Endothelial cell of umbilical vein (primary cell): ENCODE results near the gene KXD1. TPM values are rescaled to one million over a fixed set of nuclear protein-coding genes. Genes with fewer than 3 reads are reported as not detected.

ENCODE experiments used
- BruUV-seq: library from RNA; stranded (reverse); fragments of 400-500 nt; replicated peaks from 2 replicates; lab custom pipeline; 2021; lab: Mats Ljungman, UMichigan
- CTCF ChIA-PET: fragments of 300-600, 350-600 bp; sonication (Branson Sonifier 250); formaldehyde crosslinking; loops from one replicate; lab custom pipeline; 2021; ENCODE audit warnings: antibody characterized with exemption, inconsistent platforms; lab: Charles Lee
- POLR2A ChIA-PET: fragments of 300-600, 350-600 bp; sonication (Branson Sonifier 250); formaldehyde crosslinking; loops from one replicate; lab custom pipeline; 2021; ENCODE audit warnings: antibody characterized with exemption, inconsistent platforms; lab: Charles Lee
- DNase-seq: peaks from one replicate; pipeline ENCODE4 v3.0.0-alpha.2; 2011; ENCODE audit warnings: low read depth, low spot score
- FAIRE-seq: peaks from 2 replicates; lab custom pipeline; 2011; peaks lifted over from hg19 to GRCh38; lab: Jason Lieb, UNC
- H2AFZ ChIP-seq: 2 replicates; pipeline ENCODE4 v1.6.0; 2012; ENCODE audit warnings: low read depth, low read length, control low read depth, inconsistent platforms
- H3K27ac ChIP-seq: 2 replicates; pipeline ENCODE4 v1.5.1; 2011; ENCODE audit warnings: low read depth, mild to moderate bottlenecking, control low read depth, low read length, moderate library complexity; ENCODE audit not compliant: insufficient read depth
- H3K27me3 ChIP-seq, 2 experiments: 2 replicates each; pipeline versions ENCODE4 v1.6.0 to v1.6.1; 2011; ENCODE audit warnings: low read length in 2 of 2, mixed read lengths in 1 of 2; ENCODE audit not compliant: control insufficient read depth in 2 of 2, insufficient read depth in 2 of 2
- H3K36me3 ChIP-seq, 2 experiments: 2 replicates in 1 of 2; 3 replicates in 1 of 2; pipeline ENCODE4 v1.5.1; 2011; ENCODE audit warnings: low read length in 2 of 2, mild to moderate bottlenecking in 1 of 2, moderate library complexity in 1 of 2; ENCODE audit not compliant: control insufficient read depth in 2 of 2, insufficient read depth in 2 of 2; ENCODE audit errors: extremely low read depth in 1 of 2
- H3K4me1 ChIP-seq: 3 replicates; pipeline ENCODE4 v1.5.1; 2011; ENCODE audit warnings: mild to moderate bottlenecking, low read length; ENCODE audit not compliant: control insufficient read depth, insufficient read depth; ENCODE audit errors: extremely low read depth
- H3K4me2 ChIP-seq: 2 replicates; pipeline ENCODE4 v1.6.1; 2011; ENCODE audit warnings: low read length, control low read depth, mixed read lengths; ENCODE audit not compliant: insufficient read depth
- H3K4me3 ChIP-seq, 3 experiments: fragments of 200-600 bp in 1 of 3; sonication (generic), shearing (Covaris generic) in 1 of 3; replicated peaks in 1 of 3; 2 replicates each; pipeline ENCODE4 v1.5.1; 2011 to 2016; ENCODE audit warnings: control low read depth in 3 of 3, low read length in 3 of 3, mild to moderate bottlenecking in 2 of 3, inconsistent platforms in 1 of 3, low read depth in 1 of 3, moderate library complexity in 1 of 3; ENCODE audit not compliant: insufficient read depth in 1 of 3
- H3K79me2 ChIP-seq: 2 replicates; pipeline ENCODE4 v1.6.0; 2012; ENCODE audit warnings: low read length, inconsistent platforms; ENCODE audit not compliant: control insufficient read depth, insufficient read depth
- H3K9ac ChIP-seq: replicated peaks from 2 replicates; pipeline ENCODE3; 2011; ENCODE audit warnings: low read length, control low read depth; ENCODE audit not compliant: insufficient read depth; ENCODE audit errors: extremely low read depth
- H3K9me1 ChIP-seq: replicated peaks from 3 replicates; pipeline ENCODE4 v1.6.0; 2011; ENCODE audit warnings: mild to moderate bottlenecking, low read length; ENCODE audit not compliant: control insufficient read depth, insufficient read depth; ENCODE audit errors: extremely low read depth
- H3K9me3 ChIP-seq: replicated peaks from 2 replicates; pipeline ENCODE4 v1.5.1; 2012; ENCODE audit warnings: low read length, inconsistent platforms; ENCODE audit not compliant: control insufficient read depth, insufficient read depth
- H4K20me1 ChIP-seq: replicated peaks from 2 replicates; pipeline ENCODE3; 2011; ENCODE audit warnings: mild to moderate bottlenecking, low read length; ENCODE audit not compliant: control insufficient read depth, insufficient read depth; ENCODE audit errors: extremely low read depth
- EZH2 ChIP-seq: IDR thresholded peaks from 2 replicates; pipeline ENCODE4 v1.6.1; 2012; ENCODE audit warnings: borderline replicate concordance, low read depth, mild to moderate bottlenecking, moderate library complexity, low read length, inconsistent platforms; ENCODE audit not compliant: severe bottlenecking
- FOS ChIP-seq: IDR thresholded peaks from 2 replicates; pipeline ENCODE4 v1.6.1; 2011; ENCODE audit warnings: mild to moderate bottlenecking, low read length, moderate library complexity, borderline replicate concordance; ENCODE audit not compliant: insufficient read depth
- GATA2 ChIP-seq: IDR thresholded peaks from 2 replicates; pipeline ENCODE4 v1.7.0; 2011; ENCODE audit warnings: low read depth, mild to moderate bottlenecking, moderate library complexity, mixed read lengths, low read length; ENCODE audit not compliant: insufficient read length, insufficient read depth
- JUN ChIP-seq: IDR thresholded peaks from 2 replicates; pipeline ENCODE4 v1.6.1; 2011; ENCODE audit warnings: borderline replicate concordance, low read depth; ENCODE audit not compliant: insufficient read length, insufficient read depth
- MAX ChIP-seq: IDR thresholded peaks from 2 replicates; pipeline ENCODE4 v1.6.1; 2011; ENCODE audit not compliant: insufficient read depth, insufficient read length
- MYC ChIP-seq: IDR thresholded peaks from one replicate; pipeline ENCODE4 v1.6.1; 2011; ENCODE audit warnings: mild to moderate bottlenecking, low read depth, low read length
- POLR2A ChIP-seq: IDR thresholded peaks from 2 replicates; pipeline ENCODE4 v1.6.1; 2012; ENCODE audit warnings: low read depth, mild to moderate bottlenecking, control low read depth, low read length
- POLR2AphosphoS5 ChIP-seq: IDR thresholded peaks from 2 replicates; pipeline ENCODE4 v1.6.1; 2012; ENCODE audit warnings: low read depth, mild to moderate bottlenecking, control low read depth, low read length, moderate library complexity; ENCODE audit not compliant: insufficient read depth
- dilution Hi-C: fragments of 300-500 bp; cut with MboI; formaldehyde crosslinking; loops from one replicate; pipeline ENCODE4 v1.15.0; 2019; ENCODE audit warnings: low sequenced_read_pairs; ENCODE audit not compliant: extremely low pct_ligation_motif_present
- intact Hi-C: fragments of 100-400 bp; cut with micrococcal nuclease; formaldehyde crosslinking; loops from one replicate; pipeline ENCODE4 v1.10.0; 2022
- polyA plus RNA-seq, 4 experiments: library from polyadenylated mRNA; depleted of rRNA in 3 of 4; stranded (reverse) in 3 of 4; unstranded in 1 of 4; fragments of >200 nt; gene quantifications; 2 replicates each; pipeline versions ENCODE4 v1.2.1 to v1.2.3, GENCODE V29; 2011 to 2012; ENCODE audit warnings: missing spikeins in 1 of 4
- total RNA-seq: library from RNA; stranded (reverse); gene quantifications from 2 replicates; pipeline ENCODE4 v1.2.3, GENCODE V29; 2021
- TF ChIP-seq, protein P1 (sequence below), 2 donors: IDR thresholded peaks; 1 replicate in 1 of 2; 2 replicates in 1 of 2; pipeline ENCODE4 v1.5.1; 2011; ENCODE audit warnings: low read length in 2 of 2, mild to moderate bottlenecking in 2 of 2, moderate library complexity in 2 of 2, control low read depth in 1 of 2, inconsistent platforms in 1 of 2, low read depth in 1 of 2; ENCODE audit not compliant: insufficient read depth in 1 of 2; ENCODE audit errors: extremely low read depth in 1 of 2

KXD1 gene
- total and polyA plus RNA-seq, 2 donors (not counting 3 experiments of a cell fraction or from before 2014, with no cell fraction given) = 134 to 186 TPM

- ChIA-PET CTCF (no interaction called here), POLR2A (no interaction called here)
- FAIRE-seq (no peak), DNase-seq (no peak)
- H3K9me1 ChIP-seq = no peaks in the 10 kb centered on the region
- H3K9ac ChIP-seq = no peak overlapping the region
- H3K4me2 ChIP-seq = no peak overlapping the region
- H3K4me1 ChIP-seq = peaks cover 10% of the 10 kb centered on the region
- dilution Hi-C loops = no loop called here
- TF ChIP-seq MYC (no peak), POLR2A (no peak)
- H4K20me1 ChIP-seq = no peaks in the 10 kb centered on the region
- BruUV-seq = no TSS peak
- H3K4me3 ChIP-seq = no peak overlapping the region
- no peaks in the 10 kb centered on the region for H3K27me3 ChIP-seq
- no peak overlapping the region for H2AFZ ChIP-seq
- H3K36me3 ChIP-seq = peaks cover 11 to 34% of the 10 kb centered on the region in 2 experiments
- no peaks in the 10 kb centered on the region for H3K9me3 ChIP-seq
- H3K79me2 ChIP-seq = peaks cover 4% of the 10 kb centered on the region
- no peak overlapping the region for H3K27ac ChIP-seq
- intact Hi-C loops = no loop called here
These were observed 9.3 kb downstream of the KXD1 start for GRCh38 chr19:18566953-18567352.

- Histone ChIP-seq H3K9me1 (no peaks in the 10 kb centered on the region), H3K4me2 (no peak overlapping the region), H4K20me1 (no peaks in the 10 kb centered on the region), H3K9ac (no peak overlapping the region), H3K9me3 (no peaks in the 10 kb centered on the region), H2AFZ (no peak overlapping the region), H3K36me3 (peaks cover 11 to 36% of the 10 kb centered on the region in 2 experiments), H3K4me3 (no peak overlapping the region), H3K27ac (no peak overlapping the region), H3K4me1 (peaks cover 12% of the 10 kb centered on the region), H3K27me3 (no peaks in the 10 kb centered on the region), H3K79me2 (peaks cover 16% of the 10 kb centered on the region)
- FAIRE-seq = no peak
- no peak for TF ChIP-seq EZH2
- no peak for TF ChIP-seq JUN
- TF ChIP-seq MAX = no peak
- no peak for TF ChIP-seq MYC
- TF ChIP-seq POLR2AphosphoS5 = no peak
- TF ChIP-seq, protein P1, sequence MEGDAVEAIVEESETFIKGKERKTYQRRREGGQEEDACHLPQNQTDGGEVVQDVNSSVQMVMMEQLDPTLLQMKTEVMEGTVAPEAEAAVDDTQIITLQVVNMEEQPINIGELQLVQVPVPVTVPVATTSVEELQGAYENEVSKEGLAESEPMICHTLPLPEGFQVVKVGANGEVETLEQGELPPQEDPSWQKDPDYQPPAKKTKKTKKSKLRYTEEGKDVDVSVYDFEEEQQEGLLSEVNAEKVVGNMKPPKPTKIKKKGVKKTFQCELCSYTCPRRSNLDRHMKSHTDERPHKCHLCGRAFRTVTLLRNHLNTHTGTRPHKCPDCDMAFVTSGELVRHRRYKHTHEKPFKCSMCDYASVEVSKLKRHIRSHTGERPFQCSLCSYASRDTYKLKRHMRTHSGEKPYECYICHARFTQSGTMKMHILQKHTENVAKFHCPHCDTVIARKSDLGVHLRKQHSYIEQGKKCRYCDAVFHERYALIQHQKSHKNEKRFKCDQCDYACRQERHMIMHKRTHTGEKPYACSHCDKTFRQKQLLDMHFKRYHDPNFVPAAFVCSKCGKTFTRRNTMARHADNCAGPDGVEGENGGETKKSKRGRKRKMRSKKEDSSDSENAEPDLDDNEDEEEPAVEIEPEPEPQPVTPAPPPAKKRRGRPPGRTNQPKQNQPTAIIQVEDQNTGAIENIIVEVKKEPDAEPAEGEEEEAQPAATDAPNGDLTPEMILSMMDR (IDR thresholded peaks at IDR 0.05; ENCODE audit: extremely low read depth in 1 of 2, insufficient read depth in 1 of 2, low read depth in 1 of 2, low read length in 2 of 2) = no peak
- no peak for TF ChIP-seq POLR2A
- TF ChIP-seq FOS = no peak
- no peak for TF ChIP-seq GATA2
- intact Hi-C loops (no loop called here), dilution Hi-C loops (no loop called here)
- no TSS peak for BruUV-seq
- POLR2A ChIA-PET = no interaction called here
- DNase-seq = no peak
- CTCF ChIA-PET = interaction anchor here (1.3 kb wide), 1 partner anchor 98 kb away, joined by 3 read pairs; no protein-coding TSS in a partner anchor
These were observed 10.7 kb downstream of the KXD1 start for GRCh38 chr19:18568367-18568766.
